SK-N-SH treated with all-trans-retinoic acid at 6 μM for 48 hours (cell line): ENCODE measurements around the gene NEIL1.

ENCODE experiments used
- ATAC-seq: fragments of 200-7000 bp; cut with Tn5 transposase; 3 replicates; pipeline ENCODE4 v1.9.1; 2020; ENCODE audit warnings: mild to moderate bottlenecking, moderate library complexity
- ARNTL ChIP-seq: fragments of 450-650 bp; formaldehyde crosslinking; IDR thresholded peaks from 2 replicates; pipeline ENCODE4 v1.5.0; 2020; ENCODE audit warnings: low read depth, mild to moderate bottlenecking, moderate library complexity, borderline replicate concordance
- BACH2 ChIP-seq: fragments of 250-450 bp; sonication (Bioruptor Pico); IDR thresholded peaks from 2 replicates; pipeline ENCODE4 v1.9.0; 2021; ENCODE audit warnings: mild to moderate bottlenecking, borderline replicate concordance
- CREB5 ChIP-seq: fragments of 250-450 bp; sonication (Bioruptor Pico); IDR thresholded peaks from 2 replicates; pipeline ENCODE4 v1.5.1; 2020; ENCODE audit warnings: low read depth, mild to moderate bottlenecking, moderate library complexity
- CSDC2 ChIP-seq: fragments of 250-450 bp; sonication (Bioruptor Pico); IDR thresholded peaks from 2 replicates; pipeline ENCODE4 v1.5.0; 2020; ENCODE audit warnings: mild to moderate bottlenecking, moderate library complexity
- CSRNP3 ChIP-seq: fragments of 250-450 bp; sonication (Bioruptor Pico); IDR thresholded peaks from 2 replicates; pipeline ENCODE4 v1.5.1; 2021; ENCODE audit warnings: mild to moderate bottlenecking, moderate library complexity
- ESRRG ChIP-seq: fragments of 250-450 bp; sonication (Bioruptor Pico); IDR thresholded peaks from 2 replicates; pipeline ENCODE4 v1.6.1; 2021; ENCODE audit warnings: mild to moderate bottlenecking
- GLIS3 ChIP-seq: fragments of 250-450 bp; sonication (Bioruptor Pico); IDR thresholded peaks from 2 replicates; pipeline ENCODE4 v1.5.0; 2020; ENCODE audit warnings: mild to moderate bottlenecking, moderate library complexity
- ISL1 ChIP-seq: fragments of 250-450 bp; sonication (Bioruptor Pico); IDR thresholded peaks from 2 replicates; pipeline ENCODE4 v2.1.2; 2022; ENCODE audit warnings: mild to moderate bottlenecking, moderate library complexity
- OSR1 ChIP-seq: fragments of 250-450 bp; sonication (Bioruptor Pico); IDR thresholded peaks from 2 replicates; pipeline ENCODE4 v1.8.0; 2022; ENCODE audit warnings: moderate library complexity, mild to moderate bottlenecking, inconsistent platforms
- PATZ1 ChIP-seq: fragments of 250-450 bp; sonication (Bioruptor Pico); IDR thresholded peaks from 2 replicates; pipeline ENCODE4 v1.8.0; 2020; ENCODE audit warnings: mild to moderate bottlenecking, moderate library complexity, borderline replicate concordance
- POU6F1 ChIP-seq: fragments of 250-450 bp; sonication (Bioruptor Pico); IDR thresholded peaks from 2 replicates; pipeline ENCODE4 v1.8.0; 2021; ENCODE audit warnings: low read depth, mild to moderate bottlenecking, moderate library complexity, borderline replicate concordance
- RARB ChIP-seq: fragments of 250-450 bp; sonication (Bioruptor Pico); IDR thresholded peaks from 2 replicates; pipeline ENCODE4 v1.8.0; 2021; ENCODE audit warnings: mild to moderate bottlenecking, moderate library complexity
- TCF4 ChIP-seq: fragments of 250-450 bp; sonication (Bioruptor Pico); IDR thresholded peaks from 2 replicates; pipeline ENCODE4 v1.8.0; 2021; ENCODE audit warnings: mild to moderate bottlenecking, moderate library complexity, borderline replicate concordance
- TOX ChIP-seq: fragments of 250-450 bp; sonication (Bioruptor Pico); IDR thresholded peaks from 2 replicates; pipeline ENCODE4 v1.8.0; 2021; ENCODE audit warnings: mild to moderate bottlenecking, moderate library complexity, borderline replicate concordance
- TSHZ2 ChIP-seq: fragments of 250-450 bp; sonication (Bioruptor Pico); IDR thresholded peaks from 2 replicates; pipeline ENCODE4 v1.5.0; 2020; ENCODE audit warnings: mild to moderate bottlenecking, moderate library complexity
- ZFP3 ChIP-seq: fragments of 250-450 bp; sonication (Bioruptor Pico); IDR thresholded peaks from 2 replicates; pipeline ENCODE4 v1.5.0; 2020; ENCODE audit warnings: mild to moderate bottlenecking, moderate library complexity
- ZNF565 ChIP-seq: fragments of 450-650 bp; formaldehyde crosslinking; conservative IDR thresholded peaks from 2 replicates; pipeline ENCODE4 v1.5.0; 2020; ENCODE audit warnings: low read depth, mild to moderate bottlenecking, moderate library complexity
- ZNF8 ChIP-seq: fragments of 450-650 bp; formaldehyde crosslinking; IDR thresholded peaks from 2 replicates; pipeline ENCODE4 v1.5.0; 2020; ENCODE audit warnings: mild to moderate bottlenecking, moderate library complexity

The NEIL1 gene

GRCh38 chr15:75364881-75365280, 18.0 kb downstream of the NEIL1 start (continued):
- TF ChIP-seq POU6F1 (CRISPR knock-in tag), result no peak
- TF ChIP-seq TCF4 (CRISPR knock-in tag), result no peak
- TF ChIP-seq TSHZ2 (CRISPR knock-in tag), result no peak
- TF ChIP-seq ZNF8 (CRISPR knock-in tag), result no peak
- no peak for TF ChIP-seq OSR1 (CRISPR knock-in tag)
- TF ChIP-seq TOX (CRISPR knock-in tag), result no peak
- TF ChIP-seq ESRRG (CRISPR knock-in tag), result no peak
- TF ChIP-seq ARNTL (CRISPR knock-in tag), result no peak

- TF ChIP-seq TSHZ2 (CRISPR knock-in tag) (no peak), ISL1 (CRISPR knock-in tag) (no peak), BACH2 (CRISPR knock-in tag) (no peak), GLIS3 (CRISPR knock-in tag) (no peak), ESRRG (CRISPR knock-in tag) (no peak), ZFP3 (CRISPR knock-in tag) (no peak), PATZ1 (no peak)
- ATAC-seq, result no peak
These were observed 19.3 kb downstream of the NEIL1 start for GRCh38 chr15:75366163-75366562.

GRCh38 chr15:75367006-75367405, 20.2 kb downstream of the NEIL1 start:
- ATAC-seq, result no peak
- TF ChIP-seq ZNF565 (CRISPR knock-in tag) (no peak), TCF4 (CRISPR knock-in tag) (no peak), RARB (CRISPR knock-in tag) (no peak), ARNTL (CRISPR knock-in tag) (no peak), CSRNP3 (CRISPR knock-in tag) (no peak), CREB5 (CRISPR knock-in tag) (no peak), CSDC2 (no peak), POU6F1 (CRISPR knock-in tag) (no peak), TSHZ2 (CRISPR knock-in tag) (no peak), BACH2 (CRISPR knock-in tag) (no peak), OSR1 (CRISPR knock-in tag) (no peak), ZNF8 (CRISPR knock-in tag) (no peak), ZFP3 (CRISPR knock-in tag) (no peak)
- TF ChIP-seq, all 23 proteins: peak for 0
